ACC112 (cell line): ENCODE measurements around the gene ABCC3.

Experiments used
- H2AFZ ChIP-seq: fragments of 200-600 bp; sonication (generic); one replicate; pipeline ENCODE4 v1.6.0; 2017; ENCODE audit warnings: antibody characterized with exemption, low read length; ENCODE audit not compliant: unreplicated experiment
- H3K27ac ChIP-seq: fragments of 200-600 bp; sonication (generic); 2 replicates; pipeline ENCODE4 v1.5.1; 2014; ENCODE audit warnings: low read depth, mild to moderate bottlenecking, antibody characterized with exemption, low read length, moderate library complexity
- H3K27me3 ChIP-seq: fragments of 200-600 bp; sonication (generic); 2 replicates; pipeline ENCODE4 v1.6.1; 2014; ENCODE audit warnings: mild to moderate bottlenecking, antibody characterized with exemption, low read length, moderate library complexity, mixed read lengths; ENCODE audit not compliant: insufficient read depth
- H3K36me3 ChIP-seq: fragments of 200-600 bp; sonication (generic); 2 replicates; pipeline ENCODE4 v1.6.1; 2016; ENCODE audit warnings: mild to moderate bottlenecking, antibody characterized with exemption, low read length, moderate library complexity, mixed read lengths; ENCODE audit not compliant: insufficient read depth
- H3K4me1 ChIP-seq: fragments of 200-600 bp; sonication (generic); one replicate; pipeline ENCODE4 v1.6.1; 2016; ENCODE audit warnings: low read length, mixed read lengths; ENCODE audit not compliant: insufficient read depth, unreplicated experiment, control insufficient read depth
- H3K4me3 ChIP-seq: fragments of 200-600 bp; sonication (generic); 2 replicates; pipeline ENCODE4 v1.5.1; 2014; ENCODE audit warnings: mild to moderate bottlenecking, low read depth, low read length
- H3K79me2 ChIP-seq: fragments of 200-600 bp; sonication (generic); one replicate; pipeline ENCODE4 v1.6.0; 2016; ENCODE audit warnings: low read length; ENCODE audit not compliant: control insufficient read depth, unreplicated experiment, insufficient read depth

The ABCC3 gene

DNA sequence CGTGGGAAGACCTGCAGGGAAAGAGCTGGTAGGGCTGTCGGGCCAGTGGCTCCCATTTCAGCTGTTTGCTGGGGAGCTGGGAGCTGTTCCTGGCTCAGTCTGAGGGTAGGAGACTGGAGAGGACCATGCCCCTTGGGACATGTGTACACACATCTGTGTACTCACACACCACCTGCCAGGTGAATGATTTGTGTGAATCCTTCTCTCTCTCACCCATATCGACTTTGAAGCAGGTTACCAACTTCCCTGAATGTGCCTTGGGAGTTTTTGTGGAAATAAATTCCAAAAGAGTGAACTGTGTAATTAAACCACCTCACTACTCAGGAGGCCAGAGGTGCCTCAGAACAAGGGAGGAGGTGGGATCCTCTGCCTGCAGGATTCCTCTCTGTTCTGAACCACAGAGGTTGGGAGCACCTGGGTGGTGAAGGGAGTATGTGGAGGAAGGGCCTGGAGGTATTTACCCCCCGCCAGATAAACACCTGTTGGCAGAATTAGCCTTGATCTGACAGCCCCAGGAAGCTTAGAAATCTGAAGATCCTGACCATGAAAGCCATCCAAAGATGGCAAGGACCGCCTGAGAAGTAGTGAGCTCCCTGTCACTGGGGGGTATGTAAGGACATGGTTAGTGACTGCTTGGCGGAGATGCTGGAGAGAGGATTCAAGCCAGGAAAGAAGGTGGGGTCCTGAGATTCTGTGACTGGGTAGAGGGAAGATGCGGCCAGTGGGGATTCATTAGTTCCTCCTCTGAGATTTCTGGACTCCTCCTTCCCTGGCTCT lies 3.3 kb downstream of the ABCC3 start:
- Histone ChIP-seq H3K4me1 (peaks cover 59% of the 10 kb centered on the region), H2AFZ (no peak overlapping the region), H3K79me2 (peaks cover 61% of the 10 kb centered on the region), H3K4me3 (peak overlapping the region; percentile 8), H3K27ac (peak overlapping the region; percentile 74), H3K36me3 (peaks cover 6% of the 10 kb centered on the region; the same call in 1 of the 2 replicates), H3K27me3 (no peaks in the 10 kb centered on the region)

DNA sequence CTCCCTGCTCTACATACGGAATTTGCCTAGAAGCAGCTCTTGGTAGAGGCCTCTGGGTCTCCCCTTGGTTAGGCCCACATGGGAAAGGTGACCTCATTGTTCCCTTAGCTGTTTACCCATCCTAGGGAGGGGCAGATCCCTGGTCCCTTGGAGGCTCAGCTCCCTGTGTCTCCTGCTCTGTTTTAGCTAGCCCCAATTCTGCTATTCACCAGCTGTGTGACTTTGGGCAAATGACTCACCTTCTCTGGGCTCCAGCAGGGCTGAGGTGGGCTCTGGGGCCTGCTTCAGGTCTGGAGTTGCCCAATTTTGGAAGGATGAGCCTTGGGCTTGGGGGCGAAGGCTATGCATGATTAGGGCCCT lies 3.9 kb downstream of the ABCC3 start:
- Histone ChIP-seq H2AFZ (no peak overlapping the region), H3K4me1 (peaks cover 62% of the 10 kb centered on the region), H3K4me3 (peak overlapping the region; percentile 8; the same call in 1 of the 2 replicates), H3K27me3 (no peaks in the 10 kb centered on the region), H3K79me2 (peaks cover 67% of the 10 kb centered on the region), H3K27ac (peak overlapping the region; percentile 74), H3K36me3 (peaks cover 9% of the 10 kb centered on the region; the same call in 1 of the 2 replicates)

DNA sequence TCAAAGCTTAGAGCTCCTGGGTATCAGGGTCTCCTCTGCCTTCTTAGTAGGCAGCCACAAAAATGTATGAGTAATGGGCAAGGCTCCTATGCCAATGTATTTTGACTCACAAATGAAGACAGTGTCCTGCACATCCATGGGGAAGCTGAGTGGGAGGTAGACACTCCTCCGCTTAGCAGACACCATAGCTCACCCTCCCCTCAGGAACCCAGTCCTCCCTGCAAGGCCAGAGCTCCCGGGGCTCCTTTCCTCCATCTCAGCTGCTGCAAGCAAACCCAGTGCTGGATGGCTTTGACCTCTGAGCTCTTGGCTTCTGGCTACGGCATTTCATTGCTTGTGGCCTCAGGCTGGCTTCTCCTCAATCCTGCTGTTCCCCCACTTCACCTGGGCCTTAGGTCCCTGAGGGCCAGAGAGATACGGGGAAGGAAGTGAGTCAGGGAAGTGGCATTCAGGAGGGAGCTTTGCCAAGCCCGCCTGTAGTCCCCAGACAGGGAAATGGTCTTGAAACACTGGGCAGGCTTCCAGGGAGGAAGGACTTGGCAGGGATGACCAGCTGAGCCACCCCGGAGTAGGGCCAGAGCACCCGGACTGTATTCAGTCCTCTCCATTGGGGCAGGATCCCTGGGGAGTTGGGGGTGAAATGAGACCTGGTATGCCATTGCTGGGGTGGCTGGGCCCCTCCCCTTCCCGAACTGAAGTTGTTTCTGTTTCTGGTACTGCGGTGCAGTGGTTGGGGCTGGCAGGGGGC lies 4.5 kb downstream of the ABCC3 start:
- peak overlapping the region; percentile 74 for H3K27ac ChIP-seq
- H3K27me3 ChIP-seq, result no peaks in the 10 kb centered on the region
- H3K36me3 ChIP-seq, result peaks cover 9% of the 10 kb centered on the region; the same call in 1 of the 2 replicates
- peaks cover 70% of the 10 kb centered on the region for H3K79me2 ChIP-seq
- H3K4me3 ChIP-seq, result 0 out of 2 replicates have a peak overlapping the region, but pooled peaks have one; percentile 8
- H3K4me1 ChIP-seq, result peaks cover 62% of the 10 kb centered on the region
- H2AFZ ChIP-seq, result no peak overlapping the region

- Histone ChIP-seq H3K27me3 (no peaks in the 10 kb centered on the region), H3K36me3 (peaks cover 9% of the 10 kb centered on the region; the same call in 1 of the 2 replicates), H3K79me2 (peaks cover 56% of the 10 kb centered on the region), H3K27ac (peak overlapping the region; percentile 74), H2AFZ (no peak overlapping the region), H3K4me1 (peaks cover 61% of the 10 kb centered on the region), H3K4me3 (0 out of 2 replicates have a peak overlapping the region, but pooled peaks have one; percentile 3)
Observed at GRCh38 chr17:50640686-50641351, 6.1 kb downstream of the ABCC3 start.

- Histone ChIP-seq H3K4me1 (peaks cover 56% of the 10 kb centered on the region), H3K27ac (peak overlapping the region; percentile 74), H2AFZ (no peak overlapping the region)
Observed at GRCh38 chr17:50641357-50641756, 6.7 kb downstream of the ABCC3 start.

DNA sequence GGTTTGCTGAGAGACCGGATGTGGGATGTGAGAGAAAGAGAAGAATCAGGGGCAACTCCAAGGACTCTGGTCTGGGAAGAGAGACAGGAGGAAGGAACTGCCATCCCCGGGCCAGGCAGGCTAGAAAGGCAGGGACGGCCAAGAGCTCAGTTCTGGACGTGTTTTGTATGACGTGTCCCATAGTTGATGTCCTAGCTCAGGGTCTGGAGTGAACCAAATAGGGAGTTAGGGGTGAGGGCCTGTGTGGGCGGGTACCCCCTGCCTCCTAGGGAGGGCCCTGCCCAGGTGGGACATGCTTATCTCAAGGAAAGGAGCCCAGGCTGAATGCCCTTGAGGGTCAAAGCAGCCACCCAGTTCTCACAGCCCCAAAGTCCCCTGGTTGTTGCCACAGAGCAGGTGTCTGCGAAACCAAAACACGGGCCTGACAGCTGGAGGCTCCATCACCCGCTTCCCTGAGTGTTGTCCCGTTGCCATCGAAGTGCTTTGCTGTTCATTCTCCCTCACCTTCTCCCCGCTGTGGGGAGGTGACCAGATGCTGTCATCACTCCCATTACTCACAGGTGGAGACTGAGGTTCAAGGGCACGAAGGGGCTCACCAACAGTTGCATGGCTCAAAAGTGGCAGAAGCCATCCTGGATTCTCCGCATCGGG lies 7.5 kb downstream of the ABCC3 start:
- no peak overlapping the region for H3K4me3 ChIP-seq
- 0 out of 2 replicates have a peak overlapping the region, but pooled peaks have one; percentile 18 for H3K27ac ChIP-seq
- H3K36me3 ChIP-seq, result peaks cover 13% of the 10 kb centered on the region; the same call in 1 of the 2 replicates
- H3K4me1 ChIP-seq, result peaks cover 48% of the 10 kb centered on the region
- H3K79me2 ChIP-seq, result peaks cover 47% of the 10 kb centered on the region
- no peaks in the 10 kb centered on the region for H3K27me3 ChIP-seq
- H2AFZ ChIP-seq, result no peak overlapping the region

More at GRCh38 chr17:50641357-50641756, 6.7 kb downstream of the ABCC3 start:
- Histone ChIP-seq H3K27me3 (no peaks in the 10 kb centered on the region), H3K36me3 (peaks cover 10% of the 10 kb centered on the region; the same call in 1 of the 2 replicates), H3K79me2 (peaks cover 50% of the 10 kb centered on the region), H3K4me3 (0 out of 2 replicates have a peak overlapping the region, but pooled peaks have one; percentile 3)

- Histone ChIP-seq H3K4me3 (no peak overlapping the region), H3K27me3 (no peaks in the 10 kb centered on the region), H3K4me1 (peaks cover 40% of the 10 kb centered on the region), H3K36me3 (peaks cover 15% of the 10 kb centered on the region; the same call in 1 of the 2 replicates), H3K79me2 (peaks cover 42% of the 10 kb centered on the region), H3K27ac (no peak overlapping the region), H2AFZ (no peak overlapping the region)
Observed at GRCh38 chr17:50642722-50643656, 8.3 kb downstream of the ABCC3 start.

- peaks cover 20% of the 10 kb centered on the region; the same call in 1 of the 2 replicates for H3K36me3 ChIP-seq
- no peak overlapping the region for H2AFZ ChIP-seq
- no peak overlapping the region for H3K4me3 ChIP-seq
- H3K4me1 ChIP-seq, result peaks cover 18% of the 10 kb centered on the region
- peaks cover 34% of the 10 kb centered on the region for H3K79me2 ChIP-seq
- H3K27ac ChIP-seq, result no peak overlapping the region
- H3K27me3 ChIP-seq, result no peaks in the 10 kb centered on the region
Observed at GRCh38 chr17:50645748-50646682, 11.3 kb downstream of the ABCC3 start.
